Measurements from ENCODE around the gene ZNF443. TPM values are rescaled to one million over a fixed set of nuclear protein-coding genes. Genes with fewer than 3 reads are reported as not detected.

The ZNF443 gene
- total RNA-seq, 1 experiment from 2014 or later = 9.4 TPM

DNA sequence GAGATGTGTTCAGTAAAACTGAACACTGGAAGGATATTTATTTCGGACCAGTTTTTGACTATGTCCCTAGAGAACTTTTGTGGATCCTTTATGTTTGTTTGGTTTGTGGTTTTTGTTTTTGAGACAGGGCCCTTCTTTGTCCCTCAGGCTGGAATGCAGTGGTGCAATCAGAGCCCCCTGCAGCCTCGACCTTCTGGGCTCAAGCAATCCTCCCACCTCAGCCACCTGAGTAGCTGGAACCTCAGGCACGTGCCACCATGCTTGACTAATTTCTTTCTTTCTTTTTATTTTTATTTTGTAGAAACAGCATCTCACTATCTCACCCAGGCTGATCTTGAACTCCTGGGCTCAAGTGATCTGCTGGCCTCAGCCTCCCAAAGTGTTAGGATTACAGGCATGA lies 44.8 kb upstream of the ZNF443 start:
- Histone ChIP-seq H2BK15ac (ENCODE audit: low read depth, low read length) (no peak overlapping the region), H3K18ac (ENCODE audit: insufficient read length, low read depth, low read length) (no peak overlapping the region), H3K79me2 (ENCODE audit: insufficient read depth, low read length) (no peaks in the 10 kb centered on the region), H3K4me2 (ENCODE audit: insufficient read depth, insufficient read length, low read length) (peak overlapping the region; percentile 84), H3K14ac (ENCODE audit: insufficient read depth, low read length) (no peak overlapping the region), H3T11ph (ENCODE audit: low read length) (no peak overlapping the region), H3K27me3 (ENCODE audit: insufficient read depth, low read length) (no peaks in the 10 kb centered on the region; the same call in 1 of the 2 replicates), H2BK20ac (ENCODE audit: low read depth, low read length, poor library complexity, severe bottlenecking) (no peak overlapping the region), H4K91ac (ENCODE audit: insufficient read length, low read depth, low read length) (no peak overlapping the region), H4K5ac (ENCODE audit: insufficient read length, low read depth, low read length) (no peak overlapping the region), H3K4ac (ENCODE audit: low read depth, low read length) (no peak overlapping the region), H3K9ac (ENCODE audit: extremely low read depth, insufficient read length, low read length) (no peak overlapping the region), H2BK12ac (ENCODE audit: insufficient read length, low read depth, low read length) (no peak overlapping the region), H3K27ac (ENCODE audit: insufficient read length, low read depth, low read length) (no peak overlapping the region), H3K56ac (ENCODE audit: insufficient read length, low read depth, low read length) (no peak overlapping the region), H2AFZ (ENCODE audit: low read length) (no peak overlapping the region), H4K8ac (replicated peaks; ENCODE audit: insufficient read length, low read depth, low read length) (no peak overlapping the region), H3K23me2 (ENCODE audit: insufficient read length, low read depth, low read length, poor library complexity, severe bottlenecking) (peaks cover 10% of the 10 kb centered on the region), H3K23ac (ENCODE audit: insufficient read length, low read depth, low read length) (no peak overlapping the region), H2AK5ac (ENCODE audit: insufficient read length, low read length) (no peak overlapping the region), H3K9me3 (ENCODE audit: control insufficient read depth, low read depth, low read length) (no peaks in the 10 kb centered on the region), H2BK120ac (ENCODE audit: low read depth, low read length, poor library complexity, severe bottlenecking) (no peak overlapping the region), H4K20me1 (ENCODE audit: control insufficient read depth, insufficient read depth, insufficient read length) (no peaks in the 10 kb centered on the region), H2BK5ac (ENCODE audit: insufficient read length, low read length) (no peak overlapping the region), H3K4me1 (ENCODE audit: insufficient read depth, low read length) (no peaks in the 10 kb centered on the region; the same call in 1 of the 2 replicates), H3K79me1 (ENCODE audit: insufficient read depth, low read depth, low read length, poor library complexity, severe bottlenecking) (no peaks in the 10 kb centered on the region)
- Mint-ChIP-seq H3K36me3 (ENCODE audit: insufficient read depth in 1 of 3, low read depth in 3 of 3) (no peaks in the 10 kb centered on the region; a peak in 2 of 7 replicates), H3K27ac (no peak overlapping the region), H3K9me3 (no peaks in the 10 kb centered on the region; a peak in 1 of 5 replicates), H3K27me3 (ENCODE audit: low read depth) (peaks cover 11% of the 10 kb centered on the region), H3K4me1 (peaks cover 13 to 19% of the 10 kb centered on the region in 2 experiments), H3K4me3 (peak overlapping the region; percentile 83 to 87; a peak in 4 of 5 replicates)
- DNase-seq = no peak
- no CpG with 5 or more reads among the region's 3 CpGs for WGBS (ENCODE audit: extremely low coverage, insufficient read length, low lambda C conversion rate)
- TF ChIP-seq CTCF (conservative IDR thresholded peaks at IDR 0.05) = no peak

Measured in H9 (cell line).